ENCODE measurements around the gene STON1.
"Not testable (repeated sequence)": the region's sequence is repeated elsewhere in the genome, so short reads cannot be mapped to it uniquely, and the experiment has no call there.

STON1 gene

GRCh38 chr2:48620604-48621003 is 90.7 kb downstream of the STON1 start:
- DNase-seq, result no peak

- not testable (repeated sequence) for DNase-seq
These were observed 92.7 kb downstream of the STON1 start for GRCh38 chr2:48622691-48623090.

GRCh38 chr2:48624696-48625095 is 94.7 kb downstream of the STON1 start:
- no peak for DNase-seq

GRCh38 chr2:48626047-48626446 is 96.1 kb downstream of the STON1 start:
- DNase-seq, result no peak

- DNase-seq, result no peak
These were observed 103.2 kb downstream of the STON1 start for GRCh38 chr2:48633143-48633542.

GRCh38 chr2:48635786-48636185 is 105.8 kb downstream of the STON1 start:
- DNase-seq, result no peak

GRCh38 chr2:48638261-48638660 is 108.3 kb downstream of the STON1 start:
- no peak for DNase-seq
